GM23338 (cell line): ENCODE results near the gene B3GNT9. TPM values are rescaled to one million over a fixed set of nuclear protein-coding genes. Genes with fewer than 3 reads are reported as not detected.
A peak's percentile ranks its signal among the peaks of the same experiment; 100 is the strongest.

Experiments used
- ATAC-seq: fragments of 200-7000 bp; cut with Tn5 transposase; 3 replicates; pipeline ENCODE4 v1.9.1; 2020
- DNase-seq: peaks from one replicate; pipeline ENCODE4 v3.0.0-alpha.2; 2015; ENCODE audit warnings: low spot score
- H2AFZ ChIP-seq: fragments of 200-600 bp; sonication (generic); 2 replicates; pipeline ENCODE4 v1.8.0; 2016; ENCODE audit warnings: antibody characterized with exemption, mild to moderate bottlenecking, moderate library complexity
- H3F3A ChIP-seq: fragments of 200-600 bp; sonication (generic); replicated peaks from 2 replicates; pipeline ENCODE4 v1.8.0; 2017; ENCODE audit warnings: antibody characterized with exemption, mixed run types, low read depth
- H3K27ac ChIP-seq: fragments of 200-600 bp; sonication (generic); 2 replicates; pipeline ENCODE4 v1.6.1; 2016; ENCODE audit warnings: low read depth
- H3K27me3 ChIP-seq: fragments of 200-600 bp; sonication (generic); 2 replicates; pipeline ENCODE4 v1.8.0; 2016; ENCODE audit warnings: mild to moderate bottlenecking, mixed run types, moderate library complexity; ENCODE audit not compliant: insufficient read depth
- H3K36me3 ChIP-seq: fragments of 200-600 bp; sonication (generic); 2 replicates; pipeline ENCODE4 v1.8.0; 2016; ENCODE audit warnings: mild to moderate bottlenecking; ENCODE audit not compliant: insufficient read depth
- H3K4me1 ChIP-seq: fragments of 200-600 bp; sonication (generic); 2 replicates; pipeline ENCODE4 v1.8.0; 2016; ENCODE audit warnings: mild to moderate bottlenecking, moderate library complexity; ENCODE audit not compliant: insufficient read depth
- H3K4me2 ChIP-seq: fragments of 200-600 bp; sonication (generic); 2 replicates; pipeline ENCODE4 v1.7.1; 2017; ENCODE audit warnings: mixed run types
- H3K4me3 ChIP-seq: fragments of 200-600 bp; sonication (generic); 2 replicates; pipeline ENCODE4 v1.6.1; 2016; ENCODE audit warnings: mixed run types
- H3K79me2 ChIP-seq: fragments of 200-600 bp; sonication (generic); replicated peaks from 2 replicates; pipeline ENCODE4 v1.8.0; 2017; ENCODE audit warnings: mild to moderate bottlenecking; ENCODE audit not compliant: insufficient read depth
- H3K9me2 ChIP-seq: fragments of 200-600 bp; sonication (generic); 2 replicates; pipeline ENCODE4 v1.8.0; 2017; ENCODE audit not compliant: insufficient read depth
- H4K20me1 ChIP-seq: fragments of 200-600 bp; sonication (generic); replicated peaks from 2 replicates; pipeline ENCODE4 v1.8.0; 2017; ENCODE audit warnings: mild to moderate bottlenecking; ENCODE audit not compliant: insufficient read depth
- H3K27ac Mint-ChIP-seq: 2 replicates; pipeline ENCODE4 v1.8.0; 2020; ENCODE audit warnings: inconsistent platforms, mild to moderate bottlenecking, moderate library complexity, mixed read lengths
- H3K27me3 Mint-ChIP-seq: 3 replicates; pipeline ENCODE4 v1.8.0; 2022; ENCODE audit warnings: low read depth, mild to moderate bottlenecking, moderate library complexity, mixed read lengths, inconsistent platforms; ENCODE audit not compliant: insufficient read depth, poor library complexity
- H3K36me3 Mint-ChIP-seq: 3 replicates; pipeline ENCODE4 v1.8.0; 2021; ENCODE audit warnings: low read depth, mild to moderate bottlenecking, inconsistent platforms, moderate library complexity, mixed read lengths
- H3K4me1 Mint-ChIP-seq: 3 replicates; pipeline ENCODE4 v1.8.0; 2020; ENCODE audit warnings: mild to moderate bottlenecking, inconsistent platforms, mixed read lengths
- H3K4me3 Mint-ChIP-seq: 3 replicates; pipeline ENCODE4 v1.8.0; 2021; ENCODE audit warnings: moderate library complexity, mild to moderate bottlenecking, inconsistent platforms, mixed read lengths
- H3K9me3 Mint-ChIP-seq: 3 replicates; pipeline ENCODE4 v1.8.0; 2020; ENCODE audit warnings: moderate library complexity, mild to moderate bottlenecking, inconsistent platforms, mixed read lengths
- CREB1 ChIP-seq: fragments of 250-450 bp; sonication (Bioruptor Pico); IDR thresholded peaks from 2 replicates; pipeline ENCODE4 v1.5.0; 2020; ENCODE audit warnings: low read depth, mild to moderate bottlenecking, moderate library complexity
- CTCF ChIP-seq, 2 experiments: fragments of 200-600 bp in 1 of 2; sonication (generic) in 1 of 2; conservative IDR thresholded peaks; 2 replicates each; pipeline versions ENCODE4 v1.5.1 to v1.6.1; 2016 to 2017; ENCODE audit warnings: antibody characterized with exemption in 2 of 2, low read depth in 2 of 2, mild to moderate bottlenecking in 2 of 2, moderate library complexity in 1 of 2
- ETS1 ChIP-seq: IDR thresholded peaks from 2 replicates; pipeline ENCODE4 v1.6.1; 2016; ENCODE audit warnings: antibody characterized with exemption
- EZH2 ChIP-seq: fragments of 200-600 bp; sonication (generic); IDR thresholded peaks from one replicate; pipeline ENCODE4 v1.8.0; 2017; ENCODE audit warnings: antibody characterized with exemption, mild to moderate bottlenecking, low read depth; ENCODE audit not compliant: unreplicated experiment
- EZH2phosphoT487 ChIP-seq: fragments of 200-600 bp; sonication (generic); IDR thresholded peaks from one replicate; pipeline ENCODE4 v1.8.1; 2018; ENCODE audit warnings: antibody characterized with exemption; ENCODE audit not compliant: unreplicated experiment
- JUNB ChIP-seq: IDR thresholded peaks from one replicate; pipeline ENCODE4 v1.6.1; 2016; ENCODE audit warnings: antibody characterized with exemption; ENCODE audit not compliant: unreplicated experiment
- NANOG ChIP-seq: IDR thresholded peaks from 2 replicates; pipeline ENCODE4 v1.6.1; 2016; ENCODE audit warnings: antibody characterized with exemption, borderline replicate concordance
- POLR2AphosphoS5 ChIP-seq: IDR thresholded peaks from 2 replicates; pipeline ENCODE4 v1.6.1; 2016; ENCODE audit warnings: antibody characterized with exemption, low read depth
- REST ChIP-seq: IDR thresholded peaks from one replicate; pipeline ENCODE4 v1.6.1; 2018; ENCODE audit warnings: antibody characterized with exemption; ENCODE audit not compliant: unreplicated experiment
- STAT1 ChIP-seq: IDR thresholded peaks from one replicate; pipeline ENCODE4 v1.6.1; 2016; ENCODE audit warnings: antibody characterized with exemption; ENCODE audit not compliant: unreplicated experiment
- ZNF114 ChIP-seq: fragments of 250-450 bp; sonication (Bioruptor Pico); IDR thresholded peaks from 2 replicates; pipeline ENCODE4 v1.5.0; 2020; ENCODE audit warnings: mild to moderate bottlenecking, moderate library complexity
- ZNF331 ChIP-seq: fragments of 250-450 bp; sonication (Bioruptor Pico); IDR thresholded peaks from 2 replicates; pipeline ENCODE4 v1.5.0; 2020; ENCODE audit warnings: low read depth, mild to moderate bottlenecking, moderate library complexity
- polyA plus RNA-seq: library from polyadenylated mRNA; unstranded; fragments of >200 nt; fragmentation: Nextera tagmentation; extraction: Ambion mirVana; gene quantifications from 2 replicates; pipeline ENCODE4 v1.2.1, GENCODE V29; 2016
- total RNA-seq: library from RNA; depleted of rRNA; stranded (reverse); fragments of >200 nt; shearing (Covaris generic); gene quantifications from 2 replicates; pipeline ENCODE4 v1.2.3, GENCODE V29; 2014

Gene B3GNT9
- total and polyA plus RNA-seq, 2 experiments from 2014 or later: 0.99 to 7.0 TPM

- Histone ChIP-seq H3K4me2 (peak within 1 kb of the TSS; percentile 98), H3K9me2 (no peaks in the 10 kb centered on the region), H3K27ac (no peak within 1 kb of the TSS), H4K20me1 (peaks cover 22% of the 10 kb centered on the region), H3K4me1 (peaks cover 7% of the 10 kb centered on the region; the same call in 1 of the 2 replicates), H3K79me2 (peaks cover 21% of the 10 kb centered on the region), H2AFZ (peak within 1 kb of the TSS; percentile 96), H3K4me3 (peak within 1 kb of the TSS; percentile 97), H3K36me3 (peaks cover 20% of the 10 kb centered on the region; the same call in 1 of the 2 replicates), H3K27me3 (no peaks in the 10 kb centered on the region), H3F3A (0 out of 2 replicates have a peak, but pooled peaks cover 12% of the 10 kb centered on the region)
- TF ChIP-seq POLR2AphosphoS5: peak; percentile 73
- peak; percentile 100 for TF ChIP-seq JUNB
- peak; percentile 86 for TF ChIP-seq ETS1
- TF ChIP-seq CTCF (conservative IDR thresholded peaks at IDR 0.05; ENCODE audit: low read depth in 2 of 2): no peak
- Mint-ChIP-seq H3K36me3 (peaks cover 39% of the 10 kb centered on the region), H3K27me3 (peaks cover 9% of the 10 kb centered on the region), H3K4me1 (peaks cover 22% of the 10 kb centered on the region), H3K9me3 (no peaks in the 10 kb centered on the region), H3K4me3 (peak within 1 kb of the TSS; percentile 93), H3K27ac (peak within 1 kb of the TSS; percentile 53; the same call in 1 of the 2 replicates)
- ATAC-seq: peak; percentile 97
- peak; percentile 97 for DNase-seq
These were observed 41.3 kb upstream of the B3GNT9 start, which contains the start of gene E2F4 for GRCh38 chr16:67191995-67192681. E2F4 (plus strand) TSS chr16:67192155; CDS start chr16:67192228, 73 bp downstream.

- Histone ChIP-seq H3K9me2 (no peaks in the 10 kb centered on the region), H3K27me3 (peaks cover 3% of the 10 kb centered on the region; the same call in 1 of the 2 replicates), H3K4me3 (peak overlapping the region; percentile 97), H3K4me2 (peak overlapping the region; percentile 62), H3K36me3 (peaks cover 16% of the 10 kb centered on the region; the same call in 1 of the 2 replicates), H3K4me1 (peaks cover 7% of the 10 kb centered on the region; the same call in 1 of the 2 replicates), H3F3A (0 out of 2 replicates have a peak, but pooled peaks cover 9% of the 10 kb centered on the region), H3K79me2 (peaks cover 21% of the 10 kb centered on the region), H4K20me1 (peaks cover 18% of the 10 kb centered on the region), H3K27ac (no peak overlapping the region), H2AFZ (peak overlapping the region; percentile 96)
- Mint-ChIP-seq H3K27ac (no peak overlapping the region), H3K4me3 (peak overlapping the region; percentile 93), H3K36me3 (peaks cover 33% of the 10 kb centered on the region), H3K9me3 (no peaks in the 10 kb centered on the region), H3K27me3 (peaks cover 11% of the 10 kb centered on the region), H3K4me1 (peaks cover 24% of the 10 kb centered on the region)
- DNase-seq: no peak
- no peak for ATAC-seq
- TF ChIP-seq ZNF114 (CRISPR knock-in tag): no peak
- TF ChIP-seq NANOG: no peak
- no peak for TF ChIP-seq CREB1
- TF ChIP-seq EZH2: no peak
- TF ChIP-seq EZH2phosphoT487: no peak
- TF ChIP-seq STAT1: no peak
- TF ChIP-seq ZNF331 (CRISPR knock-in tag): no peak
- TF ChIP-seq ETS1: no peak
- no peak for TF ChIP-seq JUNB
- TF ChIP-seq REST: no peak
- TF ChIP-seq CTCF (conservative IDR thresholded peaks at IDR 0.05; ENCODE audit: low read depth in 2 of 2): no peak
- TF ChIP-seq POLR2AphosphoS5: no peak
These were observed 40.7 kb upstream of the B3GNT9 start for GRCh38 chr16:67191411-67191994.
